ENCODE results near the gene KLF1.

DNA sequence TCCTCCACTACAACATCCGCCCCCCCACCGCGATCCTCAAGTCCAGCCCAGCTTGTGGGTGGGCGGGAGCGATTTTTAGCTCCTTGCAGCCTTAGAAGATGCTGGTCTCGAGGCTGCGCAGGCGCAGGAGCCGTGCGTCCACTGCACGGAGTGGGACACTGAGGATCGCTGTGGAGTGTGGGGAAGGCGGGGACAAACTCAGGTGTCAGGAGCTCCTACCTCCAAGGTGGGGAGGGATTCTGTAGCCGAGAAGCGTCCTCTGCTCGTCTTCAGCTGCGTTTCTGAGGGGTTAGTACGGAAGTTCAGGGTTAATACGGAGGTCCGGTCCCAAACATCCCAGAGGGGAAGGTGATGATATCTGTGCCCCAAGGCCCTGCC lies 52.4 kb downstream of the KLF1 start, which contains the start of gene RTBDN:
- TF ChIP-seq POLR2A (IDR thresholded peaks at IDR 0.05) = no peak
- TF ChIP-seq, protein P1, sequence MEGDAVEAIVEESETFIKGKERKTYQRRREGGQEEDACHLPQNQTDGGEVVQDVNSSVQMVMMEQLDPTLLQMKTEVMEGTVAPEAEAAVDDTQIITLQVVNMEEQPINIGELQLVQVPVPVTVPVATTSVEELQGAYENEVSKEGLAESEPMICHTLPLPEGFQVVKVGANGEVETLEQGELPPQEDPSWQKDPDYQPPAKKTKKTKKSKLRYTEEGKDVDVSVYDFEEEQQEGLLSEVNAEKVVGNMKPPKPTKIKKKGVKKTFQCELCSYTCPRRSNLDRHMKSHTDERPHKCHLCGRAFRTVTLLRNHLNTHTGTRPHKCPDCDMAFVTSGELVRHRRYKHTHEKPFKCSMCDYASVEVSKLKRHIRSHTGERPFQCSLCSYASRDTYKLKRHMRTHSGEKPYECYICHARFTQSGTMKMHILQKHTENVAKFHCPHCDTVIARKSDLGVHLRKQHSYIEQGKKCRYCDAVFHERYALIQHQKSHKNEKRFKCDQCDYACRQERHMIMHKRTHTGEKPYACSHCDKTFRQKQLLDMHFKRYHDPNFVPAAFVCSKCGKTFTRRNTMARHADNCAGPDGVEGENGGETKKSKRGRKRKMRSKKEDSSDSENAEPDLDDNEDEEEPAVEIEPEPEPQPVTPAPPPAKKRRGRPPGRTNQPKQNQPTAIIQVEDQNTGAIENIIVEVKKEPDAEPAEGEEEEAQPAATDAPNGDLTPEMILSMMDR (IDR thresholded peaks at IDR 0.05 in 4 of 5, conservative IDR thresholded peaks at IDR 0.05 in 1 of 5) = no peak
